Panc1 (cell line): ENCODE data around the gene SLX4IP. TPM values are rescaled to one million over a fixed set of nuclear protein-coding genes. Genes with fewer than 3 reads are reported as not detected.

Source experiments
- ATAC-seq: fragments of 200-7000 bp; cut with Tn5 transposase; 2 replicates; pipeline ENCODE4 v1.9.1; 2020; ENCODE audit warnings: mild to moderate bottlenecking, moderate library complexity
- BruUV-seq: library from RNA; stranded (reverse); fragments of 400-500 nt; replicated peaks from 2 replicates; lab custom pipeline; 2021; lab: Mats Ljungman, UMichigan
- CTCF ChIA-PET: fragments of 300-600 bp; sonication (Branson Sonifier 250); formaldehyde crosslinking; loops from one replicate; lab custom pipeline; 2022; ENCODE audit warnings: antibody characterized with exemption; lab: Charles Lee
- POLR2A ChIA-PET: fragments of 300-600 bp; sonication (Branson Sonifier 250); formaldehyde crosslinking; loops from one replicate; lab custom pipeline; 2022; ENCODE audit warnings: antibody characterized with exemption; lab: Charles Lee
- DNase-seq: peaks from one replicate; pipeline ENCODE4 v3.0.0-alpha.2; 2010; ENCODE audit warnings: low read depth, low spot score
- H3K27ac ChIP-seq: 2 replicates; pipeline ENCODE4 v1.5.1; 2011; ENCODE audit warnings: mild to moderate bottlenecking, low read length, inconsistent platforms
- H3K27me3 ChIP-seq: fragments of 200-500 bp; sonication (Bioruptor generic); 2 replicates; pipeline ENCODE4 v1.6.0; 2014; ENCODE audit warnings: low read length, inconsistent platforms; ENCODE audit not compliant: control insufficient read depth, insufficient read depth
- H3K36me3 ChIP-seq: fragments of 200-500 bp; sonication (Bioruptor generic); 2 replicates; pipeline ENCODE4 v1.5.1; 2014; ENCODE audit warnings: inconsistent platforms, mild to moderate bottlenecking, low read length, moderate library complexity; ENCODE audit not compliant: control insufficient read depth, insufficient read depth
- H3K4me1 ChIP-seq: 2 replicates; pipeline ENCODE4 v1.5.1; 2011; ENCODE audit warnings: inconsistent platforms, mild to moderate bottlenecking, low read length, moderate library complexity; ENCODE audit not compliant: control insufficient read depth, insufficient read depth
- H3K4me3 ChIP-seq, 2 experiments: 2 replicates each; pipeline ENCODE4 v1.5.1; 2011 to 2012; ENCODE audit warnings: low read depth in 2 of 2, low read length in 2 of 2, mild to moderate bottlenecking in 2 of 2, inconsistent platforms in 1 of 2, moderate library complexity in 1 of 2
- H3K9me3 ChIP-seq: fragments of 200-500 bp; sonication (Bioruptor generic); 2 replicates; pipeline ENCODE4 v1.5.1; 2014; ENCODE audit warnings: low read depth, mild to moderate bottlenecking, inconsistent platforms, low read length, moderate library complexity; ENCODE audit not compliant: control insufficient read depth, insufficient read depth
- CTCF ChIP-seq: fragments of 450-650 bp; IDR thresholded peaks from 2 replicates; pipeline ENCODE4 v1.5.1; 2017; ENCODE audit warnings: mild to moderate bottlenecking
- POLR2AphosphoS5 ChIP-seq: IDR thresholded peaks from 2 replicates; pipeline ENCODE4 v1.6.1; 2012; ENCODE audit warnings: mild to moderate bottlenecking, low read depth, low read length, moderate library complexity
- REST ChIP-seq, 2 experiments: IDR thresholded peaks; 2 replicates each; pipeline ENCODE4 v1.6.1; 2011 to 2012; ENCODE audit warnings: low read depth in 2 of 2, control low read depth in 1 of 2, low read length in 1 of 2, mild to moderate bottlenecking in 1 of 2, moderate library complexity in 1 of 2; ENCODE audit not compliant: insufficient read depth in 1 of 2
- SIN3A ChIP-seq: IDR thresholded peaks from 2 replicates; pipeline ENCODE4 v1.6.1; 2012; ENCODE audit warnings: low read depth, mild to moderate bottlenecking, low read length, moderate library complexity, borderline replicate concordance; ENCODE audit not compliant: insufficient read depth
- in situ Hi-C: cut with HindIII; loops from 2 replicates; pipeline ENCODE4 v1.10.0; 2016; ENCODE audit warnings: low sequenced_read_pairs, low pct_unique_long_range_greater_than_20kb
- intact Hi-C: fragments of 100-400 bp; cut with micrococcal nuclease; formaldehyde crosslinking; loops from one replicate; pipeline ENCODE4 v1.10.0; 2022; ENCODE audit not compliant: unreplicated experiment
- total RNA-seq: library from RNA; stranded (reverse); gene quantifications from one replicate; pipeline ENCODE4 v1.2.1, GENCODE V29; 2021; ENCODE audit not compliant: unreplicated experiment

The SLX4IP gene
- total RNA-seq, 1 experiment from 2014 or later = 5.4 TPM

- peak overlapping the region in 1 of 2 experiments; percentile 22; a peak in 2 of 4 replicates for H3K4me3 ChIP-seq
- H3K27me3 ChIP-seq = no peaks in the 10 kb centered on the region
- no TSS peak for BruUV-seq
- in situ Hi-C loops = no loop called here
- no peaks in the 10 kb centered on the region for H3K36me3 ChIP-seq
- intact Hi-C loops = no loop called here
- H3K4me1 ChIP-seq = peaks cover 33% of the 10 kb centered on the region
- ChIA-PET POLR2A (no interaction called here), CTCF (no interaction called here)
- TF ChIP-seq REST (IDR thresholded peaks at IDR 0.05; ENCODE audit: insufficient read depth in 1 of 2, low read depth in 2 of 2, low read length in 1 of 2) (no peak), SIN3A (no peak), POLR2AphosphoS5 (no peak), CTCF (no peak)
- ATAC-seq (peak; percentile 98), DNase-seq (peak; percentile 96)
- H3K27ac ChIP-seq = peak overlapping the region; percentile 90
- H3K9me3 ChIP-seq = no peaks in the 10 kb centered on the region
Observed at GRCh38 chr20:10511509-10512251, 76.6 kb downstream of the SLX4IP start.

- ChIA-PET CTCF (no interaction called here), POLR2A (no interaction called here)
- intact Hi-C loops = no loop called here
- Histone ChIP-seq H3K9me3 (no peaks in the 10 kb centered on the region), H3K4me1 (peaks cover 28% of the 10 kb centered on the region), H3K27me3 (no peaks in the 10 kb centered on the region), H3K4me3 (no peak overlapping the region), H3K36me3 (no peaks in the 10 kb centered on the region), H3K27ac (peak overlapping the region; percentile 14; the same call in 1 of the 2 replicates)
- BruUV-seq = no TSS peak
- ATAC-seq (no peak), DNase-seq (no peak)
- in situ Hi-C loops = no loop called here
- no peak for TF ChIP-seq CTCF
- no peak for TF ChIP-seq REST (IDR thresholded peaks at IDR 0.05; ENCODE audit: insufficient read depth in 1 of 2, low read depth in 2 of 2, low read length in 1 of 2)
- TF ChIP-seq POLR2AphosphoS5 = no peak
- TF ChIP-seq SIN3A = no peak
Observed at GRCh38 chr20:10513061-10513460, 78.0 kb downstream of the SLX4IP start.
